HG03045 (cell line): ENCODE measurements around the gene ALPG.

ENCODE experiments used
- ATAC-seq: cut with Tn5 transposase; IDR thresholded peaks from one replicate; pipeline ENCODE4 v1.9.1; 2021; ENCODE audit warnings: mild to moderate bottlenecking, moderate library complexity; ENCODE audit not compliant: unreplicated experiment

Gene ALPG

DNA sequence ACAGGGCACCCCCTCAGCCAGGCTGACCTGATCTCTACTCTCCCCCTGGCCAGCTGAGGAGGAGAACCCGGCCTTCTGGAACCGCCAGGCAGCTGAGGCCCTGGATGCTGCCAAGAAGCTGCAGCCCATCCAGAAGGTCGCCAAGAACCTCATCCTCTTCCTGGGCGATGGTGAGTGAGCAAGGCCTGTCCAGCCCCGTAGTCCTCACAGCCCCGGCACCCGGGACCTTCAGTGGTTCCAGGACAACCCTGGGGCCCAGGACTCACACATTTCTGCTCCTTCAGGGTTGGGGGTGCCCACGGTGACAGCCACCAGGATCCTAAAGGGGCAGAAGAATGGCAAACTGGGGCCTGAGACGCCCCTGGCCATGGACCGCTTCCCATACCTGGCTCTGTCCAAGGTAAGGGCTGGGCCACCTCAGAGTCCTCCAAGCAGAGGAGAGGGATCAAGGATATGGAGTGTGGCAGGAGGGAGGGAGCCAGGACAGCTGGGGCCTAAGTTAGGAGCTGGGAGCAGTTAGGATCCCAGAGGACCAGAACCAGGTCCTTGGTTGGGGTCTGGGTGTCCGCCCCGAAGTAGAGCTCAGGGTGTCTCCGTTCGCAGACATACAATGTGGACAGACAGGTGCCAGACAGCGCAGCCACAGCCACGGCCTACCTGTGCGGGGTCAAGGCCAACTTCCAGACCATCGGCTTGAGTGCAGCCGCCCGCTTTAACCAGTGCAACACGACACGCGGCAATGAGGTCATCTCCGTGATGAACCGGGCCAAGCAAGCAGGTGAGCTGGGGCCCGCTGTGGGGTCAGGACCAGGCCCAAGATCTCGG is 49.9 kb downstream of the ALPG start:
- no peak for ATAC-seq

DNA sequence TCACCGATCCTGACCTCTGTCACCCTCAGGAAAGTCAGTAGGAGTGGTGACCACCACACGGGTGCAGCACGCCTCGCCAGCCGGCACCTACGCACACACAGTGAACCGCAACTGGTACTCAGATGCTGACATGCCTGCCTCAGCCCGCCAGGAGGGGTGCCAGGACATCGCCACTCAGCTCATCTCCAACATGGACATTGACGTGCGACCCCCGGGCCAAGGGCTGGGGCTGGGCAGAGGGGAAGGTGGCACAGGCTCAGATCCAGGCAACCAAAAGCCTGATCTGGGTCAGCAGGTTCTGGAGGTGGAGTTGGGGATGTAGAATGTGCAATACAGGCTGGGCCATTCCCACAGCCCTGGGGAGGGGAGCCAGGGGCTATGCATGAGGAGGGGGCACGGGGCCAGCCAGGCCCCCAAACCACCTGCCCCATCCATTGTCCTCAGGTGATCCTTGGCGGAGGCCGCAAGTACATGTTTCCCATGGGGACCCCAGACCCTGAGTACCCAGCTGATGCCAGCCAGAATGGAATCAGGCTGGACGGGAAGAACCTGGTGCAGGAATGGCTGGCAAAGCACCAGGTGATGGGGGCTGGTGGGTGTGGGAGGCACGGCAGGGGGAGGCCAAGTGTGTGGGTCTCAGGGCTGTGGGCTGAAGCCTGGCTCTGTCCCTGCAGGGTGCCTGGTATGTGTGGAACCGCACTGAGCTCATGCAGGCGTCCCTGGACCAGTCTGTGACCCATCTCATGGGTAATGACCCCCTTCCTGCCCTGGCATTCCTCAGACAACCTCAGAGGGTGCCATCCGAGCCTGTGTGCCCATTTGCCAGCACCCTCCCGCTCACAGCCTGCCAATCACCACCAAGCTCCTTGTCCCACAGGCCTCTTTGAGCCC is 50.7 kb downstream of the ALPG start:
- no peak for ATAC-seq

DNA sequence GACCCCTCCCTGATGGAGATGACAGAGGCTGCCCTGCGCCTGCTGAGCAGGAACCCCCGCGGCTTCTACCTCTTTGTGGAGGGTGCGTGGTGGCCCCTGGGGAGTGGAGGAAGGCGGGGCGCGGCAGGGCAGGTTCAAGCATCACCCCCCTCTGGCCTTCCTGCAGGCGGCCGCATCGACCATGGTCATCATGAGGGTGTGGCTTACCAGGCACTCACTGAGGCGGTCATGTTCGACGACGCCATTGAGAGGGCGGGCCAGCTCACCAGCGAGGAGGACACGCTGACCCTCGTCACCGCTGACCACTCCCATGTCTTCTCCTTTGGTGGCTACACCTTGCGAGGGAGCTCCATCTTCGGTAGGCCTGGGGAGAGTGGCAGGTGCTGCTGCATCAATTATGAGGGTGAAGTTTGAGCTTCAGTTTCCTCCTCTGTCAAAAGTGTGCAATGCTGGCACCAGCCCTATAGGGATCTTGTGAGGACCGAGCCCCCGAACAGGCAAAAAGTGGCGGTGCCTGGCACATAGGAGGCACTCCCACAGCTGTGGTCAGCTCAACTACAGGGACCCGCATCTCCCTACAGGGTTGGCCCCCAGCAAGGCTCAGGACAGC is 51.5 kb downstream of the ALPG start:
- ATAC-seq = no peak

DNA sequence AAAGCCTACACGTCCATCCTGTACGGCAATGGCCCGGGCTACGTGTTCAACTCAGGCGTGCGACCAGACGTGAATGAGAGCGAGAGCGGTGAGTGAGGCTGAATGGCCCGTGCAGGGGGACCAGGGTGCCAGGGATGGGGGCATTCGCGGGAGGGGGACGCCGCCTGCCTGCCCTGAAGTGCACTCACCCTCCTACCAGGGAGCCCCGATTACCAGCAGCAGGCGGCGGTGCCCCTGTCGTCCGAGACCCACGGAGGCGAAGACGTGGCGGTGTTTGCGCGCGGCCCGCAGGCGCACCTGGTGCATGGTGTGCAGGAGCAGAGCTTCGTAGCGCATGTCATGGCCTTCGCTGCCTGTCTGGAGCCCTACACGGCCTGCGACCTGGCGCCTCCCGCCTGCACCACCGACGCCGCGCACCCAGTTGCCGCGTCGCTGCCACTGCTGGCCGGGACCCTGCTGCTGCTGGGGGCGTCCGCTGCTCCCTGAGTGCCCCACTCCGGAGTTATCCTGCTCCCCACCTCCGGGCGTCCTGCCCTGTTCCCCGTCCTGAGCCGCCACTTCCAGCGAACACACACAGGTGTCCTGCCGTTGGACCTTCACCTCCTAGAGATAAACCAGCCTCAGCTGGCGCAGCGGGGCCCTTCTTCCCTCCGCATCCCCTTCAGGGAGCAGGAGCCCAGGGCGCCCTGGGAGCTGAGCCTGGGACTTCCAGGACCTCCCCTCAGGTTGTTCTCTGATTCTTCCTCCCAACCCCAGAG is 52.2 kb downstream of the ALPG start:
- ATAC-seq = no peak

DNA sequence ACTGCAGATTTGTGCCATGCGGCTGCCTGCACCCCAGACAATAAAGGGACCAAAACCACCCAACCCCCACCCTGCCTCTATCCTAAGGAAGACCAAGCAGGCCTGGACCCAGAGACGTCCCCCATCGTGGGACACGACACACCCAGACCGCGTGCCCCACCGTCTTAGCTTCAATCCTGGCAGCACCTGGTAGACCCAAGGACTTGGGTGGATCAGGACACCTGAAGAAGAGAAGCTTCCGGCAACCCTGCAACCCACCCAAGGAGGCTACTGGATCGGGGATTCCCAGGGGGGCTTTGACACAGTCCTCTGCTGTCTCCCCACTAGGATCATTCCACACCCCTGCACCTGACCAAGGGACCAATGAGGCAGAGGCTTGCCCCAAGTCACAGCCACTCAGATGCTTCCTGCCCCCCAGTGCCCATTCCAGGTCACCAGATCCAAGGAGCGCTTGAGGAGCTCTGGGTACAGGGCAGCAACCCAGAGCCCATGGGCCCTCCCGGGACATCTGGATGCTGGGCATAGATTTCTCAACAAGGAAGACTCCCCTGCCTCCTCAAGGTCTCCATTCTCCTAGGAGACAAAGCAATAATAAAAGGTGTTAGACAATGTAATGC is 52.9 kb downstream of the ALPG start:
- ATAC-seq = no peak

DNA sequence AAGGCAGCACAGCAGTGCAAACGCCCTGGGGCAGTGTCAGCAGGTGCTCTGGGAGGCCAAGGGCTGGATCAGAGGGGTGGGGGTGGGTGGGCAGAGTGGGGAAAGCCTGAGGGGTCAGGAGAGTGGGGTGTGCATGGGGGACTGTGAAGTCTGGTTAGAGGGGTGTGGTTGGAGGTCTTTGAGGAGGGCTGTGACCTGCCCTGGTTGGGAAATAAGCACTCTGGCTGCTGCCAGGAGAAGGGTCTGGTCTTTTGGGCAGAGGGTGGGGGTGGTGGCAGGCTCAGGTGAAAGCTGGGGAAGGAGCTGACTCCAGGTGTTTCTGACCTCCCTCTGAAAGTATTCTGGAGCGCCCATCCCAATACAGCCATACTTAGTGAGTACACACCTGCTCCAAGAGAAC is 53.5 kb downstream of the ALPG start:
- no peak for ATAC-seq
